ENCODE results near the gene DDHD1.

- TF ChIP-seq EZH2 (IDR thresholded peaks at IDR 0.05; ENCODE audit: low read length): no peak
- no peak for TF ChIP-seq CTCF (optimal IDR thresholded peaks at IDR 0.05 in 1 of 3, IDR thresholded peaks at IDR 0.05 in 1 of 3, conservative IDR thresholded peaks at IDR 0.05 in 1 of 3; ENCODE audit: extremely low read depth in 1 of 3, insufficient read depth in 2 of 3, low read length in 3 of 3)
These were observed 98.7 kb downstream of the DDHD1 start for GRCh38 chr14:53054457-53054856.
